Ishikawa (cell line): ENCODE data around the gene CLCF1.
A peak's percentile ranks its signal among the peaks of the same experiment; 100 is the strongest.

Experiments
- CEBPB ChIP-seq: IDR thresholded peaks from 2 replicates; pipeline ENCODE4 v1.6.1; 2012
- CREB1 ChIP-seq: IDR thresholded peaks from 2 replicates; pipeline ENCODE4 v1.6.1; 2012; ENCODE audit warnings: low read depth
- EGR1 ChIP-seq: IDR thresholded peaks from 2 replicates; pipeline ENCODE4 v1.6.1; 2012
- EP300 ChIP-seq: IDR thresholded peaks from 2 replicates; pipeline ENCODE4 v1.6.1; 2012; ENCODE audit warnings: borderline replicate concordance
- FOXM1 ChIP-seq: IDR thresholded peaks from 2 replicates; pipeline ENCODE4 v1.6.1; 2012; ENCODE audit warnings: low read depth, borderline replicate concordance
- MAX ChIP-seq: IDR thresholded peaks from 2 replicates; pipeline ENCODE4 v1.6.1; 2012
- NFIC ChIP-seq: IDR thresholded peaks from 2 replicates; pipeline ENCODE4 v1.6.1; 2012
- RAD21 ChIP-seq: IDR thresholded peaks from 2 replicates; pipeline ENCODE4 v1.6.1; 2012; ENCODE audit warnings: low read depth
- TAF1 ChIP-seq: IDR thresholded peaks from 2 replicates; pipeline ENCODE4 v1.6.1; 2012; ENCODE audit warnings: low read depth, mild to moderate bottlenecking
- TCF12 ChIP-seq: IDR thresholded peaks from 2 replicates; pipeline ENCODE4 v1.6.1; 2012; ENCODE audit warnings: low read depth
- TEAD4 ChIP-seq: IDR thresholded peaks from 2 replicates; pipeline ENCODE4 v1.6.1; 2012
- USF1 ChIP-seq: IDR thresholded peaks from 2 replicates; pipeline ENCODE4 v1.6.1; 2012
- YY1 ChIP-seq: IDR thresholded peaks from 2 replicates; pipeline ENCODE4 v1.6.1; 2012; ENCODE audit warnings: low read depth
- ZBTB7A ChIP-seq: IDR thresholded peaks from 2 replicates; pipeline ENCODE4 v1.6.1; 2012; ENCODE audit warnings: low read depth
- TF ChIP-seq, protein P1 (sequence below): IDR thresholded peaks from 2 replicates; pipeline ENCODE4 v1.6.1; 2012; ENCODE audit warnings: low read depth, mild to moderate bottlenecking

Gene CLCF1

DNA sequence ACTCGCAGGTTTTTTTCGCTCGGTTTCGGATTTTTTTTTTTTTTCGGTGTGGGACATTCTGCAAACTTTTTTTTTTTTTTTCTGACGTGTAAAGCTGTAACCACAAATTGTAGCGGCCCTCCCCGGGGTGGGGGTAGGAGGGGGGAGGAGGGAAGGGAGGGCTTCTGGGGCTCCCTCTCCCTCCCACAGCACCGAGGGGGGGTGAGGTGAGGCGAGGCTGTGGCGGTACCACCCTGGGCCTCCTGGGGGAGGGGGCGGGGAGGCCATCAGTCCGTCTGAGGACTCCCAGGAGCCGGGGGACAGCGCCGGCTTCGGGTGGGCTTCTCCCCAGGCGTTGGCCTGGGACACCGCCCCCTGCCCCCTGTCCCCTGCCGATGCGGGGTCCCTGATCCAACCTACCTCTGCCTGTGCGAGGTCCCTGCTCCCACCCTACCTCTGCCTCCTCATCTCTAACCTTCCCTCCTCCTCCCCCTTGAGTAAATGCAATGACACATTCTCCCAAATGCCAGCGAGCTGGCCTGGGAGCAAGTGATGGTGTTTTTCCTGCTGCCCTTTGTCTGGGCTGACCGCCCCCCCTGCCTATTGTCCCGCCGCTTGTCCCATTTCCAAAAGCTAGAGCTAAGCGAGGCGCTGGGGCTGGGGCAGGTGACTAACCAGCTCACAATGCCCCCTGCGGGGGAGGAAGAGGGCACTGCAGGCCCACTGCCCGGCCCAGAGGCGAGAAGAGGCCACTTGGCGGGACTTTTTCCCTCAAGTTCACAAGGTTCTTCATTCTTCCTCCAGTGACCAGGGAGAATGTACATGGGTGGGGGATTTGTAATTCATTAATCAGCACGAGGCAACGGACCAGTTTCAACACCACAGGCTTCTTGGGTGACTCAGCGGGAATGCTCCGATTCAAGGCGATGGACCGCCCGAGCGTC, 511 bp upstream of the CLCF1 start:
- TF ChIP-seq FOXM1 (peak; percentile 81; the same call in 1 of the 2 replicates), CEBPB (peak; percentile 78), RAD21 (no peak), NFIC (peak; percentile 85), ZBTB7A (peak; percentile 88), EGR1 (peak; percentile 78; the same call in 1 of the 2 replicates), YY1 (0 out of 2 replicates have a peak, but pooled peaks have one; percentile 39), EP300 (peak; percentile 88), TCF12 (peak; percentile 90), TAF1 (peak; percentile 24; the same call in 1 of the 2 replicates), CREB1 (peak; percentile 30; the same call in 1 of the 2 replicates), MAX (peak; percentile 84), TEAD4 (peak; percentile 60), USF1 (peak; percentile 54; the same call in 1 of the 2 replicates)
- TF ChIP-seq, protein P1, sequence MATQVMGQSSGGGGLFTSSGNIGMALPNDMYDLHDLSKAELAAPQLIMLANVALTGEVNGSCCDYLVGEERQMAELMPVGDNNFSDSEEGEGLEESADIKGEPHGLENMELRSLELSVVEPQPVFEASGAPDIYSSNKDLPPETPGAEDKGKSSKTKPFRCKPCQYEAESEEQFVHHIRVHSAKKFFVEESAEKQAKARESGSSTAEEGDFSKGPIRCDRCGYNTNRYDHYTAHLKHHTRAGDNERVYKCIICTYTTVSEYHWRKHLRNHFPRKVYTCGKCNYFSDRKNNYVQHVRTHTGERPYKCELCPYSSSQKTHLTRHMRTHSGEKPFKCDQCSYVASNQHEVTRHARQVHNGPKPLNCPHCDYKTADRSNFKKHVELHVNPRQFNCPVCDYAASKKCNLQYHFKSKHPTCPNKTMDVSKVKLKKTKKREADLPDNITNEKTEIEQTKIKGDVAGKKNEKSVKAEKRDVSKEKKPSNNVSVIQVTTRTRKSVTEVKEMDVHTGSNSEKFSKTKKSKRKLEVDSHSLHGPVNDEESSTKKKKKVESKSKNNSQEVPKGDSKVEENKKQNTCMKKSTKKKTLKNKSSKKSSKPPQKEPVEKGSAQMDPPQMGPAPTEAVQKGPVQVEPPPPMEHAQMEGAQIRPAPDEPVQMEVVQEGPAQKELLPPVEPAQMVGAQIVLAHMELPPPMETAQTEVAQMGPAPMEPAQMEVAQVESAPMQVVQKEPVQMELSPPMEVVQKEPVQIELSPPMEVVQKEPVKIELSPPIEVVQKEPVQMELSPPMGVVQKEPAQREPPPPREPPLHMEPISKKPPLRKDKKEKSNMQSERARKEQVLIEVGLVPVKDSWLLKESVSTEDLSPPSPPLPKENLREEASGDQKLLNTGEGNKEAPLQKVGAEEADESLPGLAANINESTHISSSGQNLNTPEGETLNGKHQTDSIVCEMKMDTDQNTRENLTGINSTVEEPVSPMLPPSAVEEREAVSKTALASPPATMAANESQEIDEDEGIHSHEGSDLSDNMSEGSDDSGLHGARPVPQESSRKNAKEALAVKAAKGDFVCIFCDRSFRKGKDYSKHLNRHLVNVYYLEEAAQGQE, result no peak

DNA sequence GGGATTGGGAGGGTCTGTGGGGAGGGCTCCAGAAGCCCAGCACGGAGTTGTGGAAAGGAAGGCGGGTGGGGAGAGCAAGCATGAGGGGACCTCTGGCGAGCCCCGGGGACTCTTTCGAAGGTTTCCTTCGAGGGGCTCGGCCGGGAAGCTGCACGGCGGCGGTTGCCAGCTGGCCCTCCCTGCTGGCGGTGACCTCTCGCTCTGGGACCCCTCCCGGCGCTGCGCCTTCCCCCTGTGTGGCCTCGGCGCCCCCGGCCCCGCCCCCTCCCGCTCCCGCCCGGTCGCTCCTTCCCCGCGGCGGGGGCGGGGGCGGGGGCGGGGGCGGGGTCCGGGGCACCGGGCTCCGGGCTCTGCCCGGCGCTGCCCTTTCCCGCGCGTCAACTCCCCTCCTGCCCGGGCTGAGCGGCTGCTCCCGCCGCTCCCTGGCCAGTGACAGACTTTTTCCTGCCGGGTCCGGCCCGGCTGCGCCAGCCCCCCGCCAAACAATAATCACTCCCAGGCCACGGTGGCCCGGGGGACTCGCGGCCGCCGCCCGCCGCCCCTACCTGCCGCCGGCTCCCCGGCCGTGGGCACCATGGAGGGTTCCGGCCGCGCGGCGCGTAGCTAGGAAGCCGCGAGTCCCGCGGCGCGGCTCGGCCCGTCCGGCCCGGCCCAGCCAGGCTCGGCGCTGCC, 941 bp downstream of the CLCF1 start:
- TF ChIP-seq TCF12 (no peak), ZBTB7A (peak; percentile 20; the same call in 1 of the 2 replicates)

DNA sequence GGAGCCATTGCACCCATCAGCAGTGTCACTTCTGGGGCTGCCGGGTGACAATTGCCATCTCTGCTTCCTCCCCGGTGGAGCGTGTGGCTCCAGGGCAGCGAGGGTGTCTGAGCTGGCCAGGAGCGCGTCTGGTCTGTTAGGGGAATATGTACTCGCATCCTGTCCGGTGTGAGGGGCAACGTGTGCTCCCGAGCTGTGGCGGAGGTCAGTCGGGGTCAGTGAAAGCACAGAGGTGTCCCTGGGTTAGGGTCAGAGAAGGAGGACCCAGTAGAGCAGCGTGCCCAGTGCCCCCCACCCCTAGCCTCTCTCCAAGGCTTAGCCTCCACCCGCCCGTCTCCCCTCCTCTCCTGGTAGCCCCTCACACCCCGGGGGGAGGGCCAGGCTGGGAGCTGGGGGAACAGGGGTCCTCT, 1.5 kb downstream of the CLCF1 start:
- TF ChIP-seq, protein P1, result no peak
- 0 out of 2 replicates have a peak, but pooled peaks have one; percentile 30 for TF ChIP-seq ZBTB7A

- no peak for TF ChIP-seq FOXM1
- no peak for TF ChIP-seq EGR1
- TF ChIP-seq RAD21, result peak; percentile 17; the same call in 1 of the 2 replicates
- no peak for TF ChIP-seq TCF12
Observed at GRCh38 chr11:67371189-67371910, 2.0 kb downstream of the CLCF1 start.

DNA sequence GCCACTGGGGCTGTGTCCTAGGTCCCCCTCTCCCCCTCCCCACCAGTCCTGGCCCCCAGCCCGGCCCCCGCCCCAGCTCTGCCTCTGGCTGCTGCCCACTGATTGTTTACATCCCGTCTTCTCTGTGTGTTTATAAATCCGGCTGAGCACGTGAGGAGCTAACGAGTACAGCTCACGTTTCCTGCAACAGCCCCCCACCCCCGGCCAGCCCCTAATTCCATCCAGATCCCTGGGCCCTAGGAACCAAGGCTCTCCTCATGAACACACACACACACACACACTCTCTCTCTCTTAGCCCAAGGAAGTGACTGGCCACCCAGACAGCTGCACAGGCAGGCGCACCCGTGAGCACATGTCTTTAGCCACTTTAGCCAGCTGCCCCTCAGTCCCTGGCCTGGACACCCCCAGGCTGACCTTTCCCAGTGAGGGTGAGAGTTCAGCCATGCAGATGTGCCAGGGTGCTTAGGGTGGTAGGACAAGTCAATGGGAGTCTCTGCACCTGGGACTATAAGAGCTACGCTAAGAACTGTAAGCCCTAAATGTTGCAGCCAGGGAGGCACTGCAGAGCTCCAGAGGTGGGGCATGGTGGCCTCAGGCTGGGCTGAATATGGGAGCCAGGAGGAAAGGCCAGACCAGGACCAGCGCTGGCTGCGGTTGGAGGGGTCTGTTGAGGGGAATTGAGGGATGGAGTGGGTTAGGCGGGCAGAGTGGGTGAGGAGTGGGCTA, 2.9 kb downstream of the CLCF1 start:
- TF ChIP-seq MAX (no peak), TAF1 (no peak), YY1 (no peak), USF1 (no peak), EGR1 (no peak), EP300 (no peak), CEBPB (no peak), FOXM1 (no peak), ZBTB7A (no peak), TEAD4 (no peak), NFIC (no peak), RAD21 (no peak), TCF12 (no peak), CREB1 (no peak)
- TF ChIP-seq, protein P1, result no peak
